GM18520 (cell line): ENCODE measurements around the gene TANGO6.

Experiments
- ATAC-seq: cut with Tn5 transposase; IDR thresholded peaks from one replicate; pipeline ENCODE4 v1.9.1; 2021; ENCODE audit not compliant: unreplicated experiment

TANGO6 gene

DNA sequence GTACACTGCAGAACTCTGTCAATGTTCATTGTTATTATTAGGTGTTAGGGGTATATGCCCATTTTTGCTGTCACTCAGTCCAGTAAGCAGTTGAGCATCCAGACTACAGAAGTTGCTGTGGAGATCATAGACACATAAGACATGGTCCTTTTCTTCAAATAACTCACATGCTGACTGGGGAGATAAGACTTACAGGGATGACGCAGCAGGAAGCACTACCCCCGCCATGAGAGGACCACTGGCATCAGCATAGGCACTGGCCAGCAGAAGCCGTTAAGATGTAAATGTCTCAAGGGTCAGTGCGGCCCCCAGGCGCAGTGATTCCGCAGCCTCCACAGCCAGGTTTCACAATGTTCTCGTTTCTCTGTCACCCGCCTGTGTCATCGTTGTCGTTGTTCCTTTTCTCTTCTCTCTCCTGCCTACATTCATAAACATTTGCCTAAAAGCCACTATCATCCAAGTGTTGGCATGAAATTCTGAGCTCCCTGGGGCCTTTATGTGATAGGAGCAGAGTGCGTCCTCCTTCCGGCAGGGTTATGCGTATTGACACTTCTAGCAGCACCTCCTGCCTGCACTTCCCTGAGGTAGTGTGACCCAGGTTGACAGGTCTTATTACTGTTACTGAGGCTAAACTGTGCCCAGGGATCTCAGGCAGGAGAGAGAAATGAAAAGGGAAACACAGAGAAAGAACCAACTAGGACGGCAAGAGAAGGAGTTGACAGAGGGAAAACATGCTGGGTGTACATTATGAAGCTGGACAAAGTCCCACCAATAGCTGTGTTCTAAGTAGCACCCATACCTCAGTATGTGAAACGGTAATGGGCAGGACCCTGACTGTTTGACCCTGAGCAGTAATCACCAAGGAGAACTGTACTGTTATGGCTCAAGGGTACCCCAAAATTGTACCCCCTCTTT lies 17.9 kb downstream of the TANGO6 start:
- ATAC-seq = no peak

DNA sequence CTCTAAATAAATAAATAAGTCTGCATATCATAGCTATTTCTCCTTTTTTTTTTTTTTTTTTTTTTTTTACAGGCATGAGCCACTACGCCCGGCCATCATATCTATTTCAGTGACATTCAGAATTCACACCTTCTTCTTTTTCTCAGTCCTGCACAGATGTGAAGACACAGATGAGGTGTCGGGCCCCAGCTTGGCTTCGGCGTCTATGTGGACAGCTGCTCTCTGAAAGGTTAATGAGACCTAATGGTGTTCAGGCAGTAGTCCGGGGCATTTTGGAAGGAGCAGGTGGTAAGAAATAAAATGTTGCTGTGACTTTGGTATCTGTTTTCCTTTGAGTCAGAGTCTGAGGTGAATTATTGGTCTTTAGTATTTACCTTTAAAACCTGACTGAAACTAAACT lies 23.6 kb downstream of the TANGO6 start:
- peak; percentile 96 for ATAC-seq

DNA sequence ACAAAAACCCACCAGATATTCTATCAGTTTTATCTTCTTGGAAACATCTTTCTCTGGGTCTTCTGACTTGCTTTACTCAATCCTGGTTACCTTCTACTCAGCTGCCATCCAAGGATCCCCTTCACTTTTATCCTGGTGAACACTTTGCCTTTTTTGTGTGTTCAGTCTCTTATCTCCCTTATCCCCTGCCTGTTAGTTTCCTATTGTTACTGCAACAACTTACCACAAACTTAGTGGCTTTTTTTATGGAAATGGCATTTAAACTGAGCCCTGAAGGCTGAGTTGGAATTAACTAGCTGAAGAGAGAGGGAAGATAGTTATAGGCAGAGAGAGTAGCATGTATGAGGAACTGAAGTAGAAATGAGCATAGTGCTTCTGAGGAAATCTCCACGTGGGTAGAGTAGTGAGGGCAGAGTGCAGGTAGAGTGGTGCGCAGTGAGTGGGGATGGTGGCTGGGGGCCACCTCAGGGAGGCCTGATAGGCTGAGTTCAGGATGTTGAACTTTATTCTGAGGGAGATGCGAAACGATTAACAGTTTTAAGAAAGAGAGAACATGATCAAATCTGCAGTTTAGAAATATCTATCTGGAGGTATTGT lies 26.3 kb downstream of the TANGO6 start:
- ATAC-seq = no peak

- ATAC-seq = no peak
Observed at GRCh38 chr16:68873635-68874471, 30.5 kb downstream of the TANGO6 start.

- no peak for ATAC-seq
Observed at GRCh38 chr16:68875871-68876270, 32.5 kb downstream of the TANGO6 start.

DNA sequence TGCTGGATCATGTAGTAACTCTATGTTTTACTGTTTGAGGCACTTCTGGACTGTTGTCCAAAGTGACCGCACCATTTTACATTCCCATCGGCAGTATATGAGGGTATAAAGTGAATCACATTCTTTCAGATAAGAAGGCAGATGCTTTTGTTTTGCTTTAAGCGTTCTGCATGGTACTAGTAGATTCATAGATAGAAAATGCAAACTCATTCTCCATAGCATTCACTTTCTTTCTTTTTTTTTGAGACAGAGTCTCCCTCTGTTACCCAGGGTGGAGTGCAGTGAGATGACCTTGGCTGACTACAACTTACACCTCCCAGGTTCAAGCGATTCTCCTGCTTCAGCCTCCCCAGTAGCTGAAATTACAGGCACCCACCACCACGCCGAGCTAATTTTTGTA lies 40.4 kb downstream of the TANGO6 start:
- ATAC-seq = no peak

- ATAC-seq = no peak
Observed at GRCh38 chr16:68884401-68884800, 41.1 kb downstream of the TANGO6 start.

GRCh38 chr16:68884861-68885720 lies 41.8 kb downstream of the TANGO6 start:
- no peak for ATAC-seq

GRCh38 chr16:68887107-68887506 lies 43.8 kb downstream of the TANGO6 start:
- no peak for ATAC-seq

DNA sequence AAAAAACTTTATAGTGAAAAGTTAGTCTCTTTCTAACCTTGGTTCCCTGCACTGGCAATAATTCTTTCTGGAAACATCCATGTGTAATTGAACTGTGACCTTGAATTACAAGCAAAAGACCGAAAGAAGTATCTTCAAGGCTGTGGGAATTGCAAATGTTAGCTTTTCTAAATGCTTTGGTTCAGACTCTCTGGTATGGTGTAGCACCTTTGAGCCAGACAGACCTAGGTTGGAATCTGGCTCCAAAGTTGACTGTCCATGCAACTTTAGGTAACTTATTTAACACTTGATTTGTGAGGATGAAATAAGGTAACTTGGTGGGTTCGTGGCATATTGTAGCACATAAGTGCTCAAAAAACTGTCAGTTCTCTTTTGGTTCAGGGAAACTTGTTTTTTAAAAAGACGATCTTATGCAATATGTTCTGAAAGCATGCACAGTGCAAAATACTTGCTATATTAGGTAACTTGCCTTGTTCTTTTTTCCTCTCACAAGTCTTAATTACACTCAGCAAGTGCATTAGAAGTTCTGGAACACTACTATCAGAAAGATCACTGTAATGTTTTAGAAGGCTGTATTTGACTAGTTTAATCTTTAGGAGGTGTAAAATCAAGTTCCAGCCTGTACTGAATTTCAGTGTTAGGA lies 46.3 kb downstream of the TANGO6 start:
- ATAC-seq = no peak

DNA sequence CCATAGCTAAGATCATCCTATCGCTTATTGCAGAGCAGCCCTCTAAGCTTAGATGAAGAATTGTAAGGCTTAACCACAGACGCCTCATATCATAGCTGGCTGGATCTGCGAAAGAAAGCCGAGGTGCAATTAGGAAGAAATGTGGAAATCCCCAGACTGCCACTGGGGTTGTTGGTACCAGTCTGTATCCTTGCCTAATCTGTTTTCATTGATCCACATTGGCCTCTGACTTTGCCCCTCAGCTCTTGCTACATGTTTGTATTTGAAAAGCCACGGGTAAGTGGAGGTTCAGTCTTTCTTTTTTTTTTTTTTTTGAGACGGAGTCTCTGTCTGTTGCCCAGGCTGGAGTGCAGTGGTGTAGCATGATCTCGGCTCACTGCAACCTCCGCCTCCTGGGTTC lies 48.9 kb downstream of the TANGO6 start:
- no peak for ATAC-seq

GRCh38 chr16:68892898-68893297 lies 49.6 kb downstream of the TANGO6 start:
- no peak for ATAC-seq

GRCh38 chr16:68893710-68894705 lies 50.7 kb downstream of the TANGO6 start:
- no peak for ATAC-seq

GRCh38 chr16:68894714-68895113 lies 51.4 kb downstream of the TANGO6 start:
- no peak for ATAC-seq

DNA sequence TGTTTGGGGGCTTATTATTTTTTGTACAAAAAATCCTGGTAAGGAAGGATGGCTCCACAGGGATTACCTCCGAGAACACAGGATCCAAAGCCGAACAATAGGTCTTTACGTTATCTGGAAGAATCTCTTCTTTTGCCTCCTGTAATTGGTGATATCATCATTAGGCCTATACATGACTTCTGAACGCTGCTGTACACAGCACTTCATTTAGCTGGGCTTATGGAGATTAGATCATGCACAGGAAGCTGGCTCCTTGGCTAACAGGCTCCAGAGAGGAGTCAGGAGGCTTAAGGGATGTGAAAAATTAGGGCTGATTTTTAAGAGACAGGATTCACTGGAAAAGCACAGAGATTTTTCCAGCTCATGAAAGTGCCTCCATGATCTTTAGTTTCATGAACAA lies 54.7 kb downstream of the TANGO6 start:
- no peak for ATAC-seq

DNA sequence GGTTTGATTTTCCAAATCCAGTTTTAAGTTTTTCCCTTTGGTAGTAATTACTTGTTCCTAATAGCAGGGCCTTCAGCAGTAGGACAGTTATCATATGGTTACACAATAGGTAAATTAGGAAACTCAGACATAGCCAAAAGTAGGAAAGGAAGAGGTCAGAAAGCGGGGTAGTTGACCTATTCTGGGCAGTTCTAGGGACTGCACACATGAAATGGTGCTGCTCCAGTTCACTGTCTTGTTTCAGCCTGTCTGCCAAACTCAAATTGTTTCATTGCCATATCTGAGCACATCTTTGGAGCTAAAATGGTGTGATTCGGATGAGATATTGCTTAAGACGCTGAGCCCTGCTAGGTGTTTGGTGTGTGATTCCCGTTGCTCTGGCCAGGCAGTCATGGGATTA lies 56.7 kb downstream of the TANGO6 start:
- ATAC-seq = no peak

- ATAC-seq = no peak
Observed at GRCh38 chr16:68902003-68902968, 59.0 kb downstream of the TANGO6 start.

DNA sequence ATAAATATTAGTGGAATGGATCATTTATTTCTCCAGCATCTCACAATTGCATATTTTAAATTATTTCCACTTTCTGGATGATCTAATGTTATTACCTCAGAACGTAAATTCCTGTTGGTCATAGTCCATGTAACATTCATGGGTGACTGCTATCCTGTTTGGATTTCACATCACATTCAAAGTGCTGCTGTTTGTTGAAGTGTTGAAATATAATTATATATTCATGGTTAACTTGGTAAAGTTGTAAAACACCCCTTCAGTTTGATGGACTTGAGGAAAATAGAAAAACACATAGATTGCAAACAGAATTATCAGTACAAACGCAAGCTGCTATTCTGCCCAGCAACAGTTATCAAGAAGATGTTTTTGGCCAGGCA lies 59.6 kb downstream of the TANGO6 start:
- ATAC-seq = no peak
